ENCODE data around the gene FAM13B.
"Not testable (repeated sequence)": the region's sequence is repeated elsewhere in the genome, so short reads cannot be mapped to it uniquely, and the experiment has no call there.

Gene FAM13B

GRCh38 chr5:138032572-138033385 is at the start of gene FAM13B:
Gene FAM13B, minus strand, starts transcription at chr5:138033079. Its CDS starts 13,968 bp downstream, at chr5:138019111.
- peak; percentile 46 for DNase-seq (ENCODE audit: low read depth)

GRCh38 chr5:138082033-138082432 is 49.2 kb upstream of the FAM13B start:
- no peak for DNase-seq (ENCODE audit: low read depth)

DNA sequence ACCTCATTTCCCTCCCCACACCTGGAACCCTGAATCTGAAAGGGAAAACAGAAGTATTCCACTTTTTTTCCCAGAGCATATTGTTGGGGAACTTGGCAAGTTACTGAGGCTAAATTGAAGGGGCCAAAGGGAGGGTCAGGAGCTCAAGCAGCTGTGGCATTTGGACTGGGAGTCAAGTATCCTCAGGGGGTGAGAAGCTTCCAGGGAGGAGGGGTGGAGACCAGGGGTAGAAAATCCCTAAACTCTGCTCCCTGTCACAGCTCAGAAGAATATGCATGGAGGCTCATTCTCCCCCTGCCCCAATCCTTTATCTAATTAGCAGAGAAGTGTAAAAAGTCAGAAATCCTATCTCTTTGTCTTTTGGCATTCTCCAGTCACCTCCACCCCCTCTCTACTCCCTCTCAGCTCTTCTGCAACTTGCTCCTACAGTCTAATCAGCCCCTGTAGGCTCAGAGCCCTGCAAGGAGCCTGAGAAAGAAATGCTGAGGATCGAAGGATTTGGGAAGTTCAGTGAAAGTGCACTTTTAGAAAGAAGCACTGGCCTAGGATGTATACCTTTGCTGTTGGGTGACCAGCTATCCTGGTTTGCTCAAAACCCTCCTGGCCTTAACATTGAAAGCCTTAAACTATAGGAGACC is 45.2 kb upstream of the FAM13B start:
- no peak for DNase-seq (ENCODE audit: low read depth)

- DNase-seq (ENCODE audit: low read depth) = peak; percentile 19
Observed at GRCh38 chr5:138077064-138077696, 44.3 kb upstream of the FAM13B start.

DNA sequence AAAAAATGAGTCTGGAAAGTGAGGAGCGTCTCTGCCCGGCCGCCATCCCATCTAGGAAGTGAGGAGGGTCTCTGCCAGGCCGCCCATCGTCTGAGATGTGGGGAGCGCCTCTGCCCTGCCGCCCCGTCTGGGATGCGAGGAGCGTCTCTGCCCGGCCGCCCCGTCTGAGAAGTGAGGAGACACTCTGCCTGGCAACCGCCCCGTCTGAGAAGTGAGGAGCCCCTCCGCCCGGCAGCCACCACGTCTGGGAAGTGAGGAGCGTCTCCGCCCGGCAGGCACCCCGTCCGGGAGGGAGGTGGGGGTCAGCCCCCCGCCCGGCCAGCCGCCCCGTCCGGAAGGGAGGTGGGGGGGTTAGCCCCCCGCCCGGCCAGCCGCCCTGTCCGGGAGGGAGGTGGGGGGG is 37.1 kb upstream of the FAM13B start:
- DNase-seq (ENCODE audit: low read depth) = not testable (repeated sequence)

DNA sequence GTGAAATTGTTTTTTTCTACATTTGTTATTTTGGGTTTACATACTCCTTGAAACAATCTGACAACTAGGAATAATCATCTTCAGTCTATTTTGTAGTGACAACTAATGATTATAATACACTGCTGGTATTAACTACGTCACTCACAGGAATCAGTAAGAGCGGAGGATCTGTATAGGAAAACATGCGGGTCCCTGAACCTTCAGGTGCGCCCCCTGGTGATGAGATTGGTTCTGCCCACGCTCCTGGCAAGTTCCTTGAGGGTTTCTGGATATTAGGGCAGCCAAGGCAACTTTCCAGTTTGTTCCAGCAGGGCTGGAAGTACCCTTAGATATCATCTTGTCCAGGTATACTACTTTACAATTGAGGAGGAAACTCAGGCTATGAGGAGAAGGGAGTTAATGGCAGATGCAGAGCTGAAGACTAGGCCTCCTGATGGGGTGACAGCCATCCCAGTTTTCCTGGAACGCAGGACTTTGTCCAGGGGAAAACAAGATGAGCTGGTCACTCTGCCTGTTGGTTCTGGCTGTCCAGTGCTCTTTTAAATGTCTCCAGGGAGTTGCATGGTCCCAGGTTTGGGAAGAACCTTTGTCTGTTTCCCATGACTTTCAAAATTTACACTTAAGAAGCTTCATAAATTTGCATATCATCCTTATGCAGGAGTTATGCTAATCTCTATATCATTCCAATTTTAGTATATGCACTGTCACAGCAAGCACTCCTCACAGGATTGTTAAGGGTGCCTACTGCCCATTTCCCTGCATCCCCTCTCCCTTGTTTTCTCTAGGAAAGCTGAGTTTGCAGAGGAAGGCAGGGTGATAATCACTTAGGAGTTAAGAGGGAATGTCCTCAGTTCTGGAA is 36.1 kb upstream of the FAM13B start:
- peak; percentile 10 for DNase-seq (ENCODE audit: low read depth)

DNA sequence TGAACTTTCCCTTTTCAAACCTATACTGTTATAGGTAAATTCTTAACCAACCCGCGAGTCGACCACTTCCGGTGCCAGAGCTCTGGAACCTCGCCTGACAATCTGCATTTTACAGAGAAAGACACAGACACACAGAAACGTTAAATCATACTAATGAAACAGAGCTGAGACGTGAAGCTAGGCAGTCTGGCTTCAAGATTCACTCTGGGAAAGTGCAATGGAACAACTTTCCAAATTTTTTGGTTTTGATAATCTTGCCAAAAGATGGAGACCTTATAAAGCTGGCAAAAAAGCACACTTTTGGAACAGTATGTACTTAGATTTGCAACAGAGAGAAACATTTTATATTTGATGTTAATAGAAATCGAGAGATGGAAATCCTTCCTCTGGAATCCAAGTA is 35.1 kb upstream of the FAM13B start:
- no peak for DNase-seq (ENCODE audit: low read depth)

GRCh38 chr5:138065102-138065501 is 32.2 kb upstream of the FAM13B start:
- no peak for DNase-seq (ENCODE audit: low read depth)

GRCh38 chr5:138064526-138064925 is 31.6 kb upstream of the FAM13B start:
- no peak for DNase-seq (ENCODE audit: low read depth)

GRCh38 chr5:138054847-138055558 is 22.1 kb upstream of the FAM13B start:
- no peak for DNase-seq (ENCODE audit: low read depth)

DNA sequence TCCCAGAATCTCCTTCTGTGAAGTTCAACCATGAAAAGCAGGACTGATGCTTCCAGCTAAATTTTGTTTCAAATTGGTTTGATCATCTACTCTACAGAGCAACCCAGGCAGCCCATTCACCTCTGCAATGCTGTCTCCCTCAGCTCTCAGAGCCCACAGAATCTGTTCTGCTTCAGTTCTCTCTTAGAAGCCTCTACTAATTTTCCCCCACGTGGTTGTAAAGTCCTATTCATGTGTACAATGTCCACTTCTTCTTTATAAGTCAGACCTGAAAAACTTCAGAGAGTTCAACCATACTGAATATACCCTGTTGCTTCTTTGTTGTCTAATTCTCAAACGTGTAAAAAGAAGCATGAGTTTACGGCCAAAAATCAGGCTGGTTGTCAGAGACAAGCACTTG is 21.3 kb upstream of the FAM13B start:
- DNase-seq (ENCODE audit: low read depth) = no peak

DNA sequence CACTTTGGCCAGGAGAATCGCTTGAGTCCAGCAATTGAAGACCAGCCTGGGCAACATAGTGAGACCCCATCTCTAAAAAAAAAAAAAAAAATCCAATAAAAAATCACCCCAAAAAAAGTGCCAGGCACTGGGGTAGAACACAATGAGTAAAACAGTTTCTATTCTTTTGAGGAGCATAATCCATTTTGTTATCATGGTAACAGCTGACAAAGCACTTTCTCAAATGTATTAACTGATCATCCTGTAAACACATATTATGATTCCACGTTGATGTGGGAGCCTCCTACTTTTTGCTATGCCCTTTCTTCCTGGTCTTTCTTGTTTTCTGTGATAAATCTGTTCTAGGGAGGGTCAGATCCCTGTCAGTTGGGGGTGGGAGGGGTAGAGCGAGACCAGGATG is 20.7 kb upstream of the FAM13B start:
- DNase-seq (ENCODE audit: low read depth) = no peak

DNA sequence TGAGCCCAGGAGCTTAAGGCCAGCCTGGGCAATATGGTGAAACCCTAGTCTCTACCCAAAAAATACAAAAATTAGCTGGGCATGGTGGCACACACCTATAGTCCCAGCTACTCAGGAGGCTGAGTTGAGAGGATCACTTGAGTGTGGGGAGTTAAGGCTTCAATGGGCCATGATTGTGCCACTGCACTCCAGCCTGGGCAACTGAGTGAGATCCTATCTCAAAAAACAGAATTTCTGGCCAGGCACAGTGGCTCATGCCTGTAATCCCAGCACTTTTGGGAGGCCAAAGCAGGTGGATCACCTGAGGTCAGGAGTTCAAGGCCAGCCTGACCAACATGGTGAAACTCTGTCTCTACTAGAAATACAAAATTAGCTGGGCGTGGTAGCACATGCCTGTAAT is 19.8 kb upstream of the FAM13B start:
- DNase-seq (ENCODE audit: low read depth) = not testable (repeated sequence)

DNA sequence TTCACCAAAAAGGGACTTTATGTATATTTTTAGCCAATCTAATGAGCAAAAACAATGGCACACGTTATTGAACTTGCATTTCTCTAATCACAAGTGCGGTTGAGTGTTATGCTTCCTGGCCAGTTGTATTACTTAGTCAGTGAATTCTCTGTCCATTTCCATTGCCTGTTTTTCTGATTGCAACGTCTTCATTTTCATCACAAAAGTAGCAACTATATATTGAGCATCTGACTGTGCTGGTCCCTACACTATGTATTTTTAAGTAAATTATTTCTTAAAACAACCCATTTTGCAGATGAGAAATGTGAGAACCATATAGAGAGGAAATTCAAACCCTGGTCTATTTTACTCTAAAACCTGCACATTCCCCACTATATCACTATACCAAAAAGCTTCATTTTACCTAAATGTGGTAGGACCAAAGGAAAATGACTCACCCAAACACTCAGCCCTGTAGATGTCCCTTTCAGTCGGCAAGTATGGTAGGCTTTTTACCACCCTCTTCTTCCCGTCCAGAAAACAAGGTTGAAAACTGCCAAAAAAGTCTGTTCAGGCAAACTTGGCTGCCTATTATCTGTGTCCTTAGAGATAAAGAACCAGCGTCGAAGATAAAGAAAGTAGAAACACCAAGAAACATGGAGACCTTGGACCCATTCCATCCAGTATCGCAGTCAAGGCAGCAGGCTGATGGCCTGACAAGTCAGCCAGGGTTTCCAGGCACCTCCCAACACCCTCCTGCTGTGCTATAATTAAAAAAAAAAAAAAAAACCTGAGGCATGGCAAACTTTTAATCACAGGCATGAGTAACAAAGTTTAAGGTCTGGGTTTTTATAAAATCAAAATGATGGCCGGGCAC is 18.8 kb upstream of the FAM13B start:
- DNase-seq (ENCODE audit: low read depth) = no peak

- DNase-seq (ENCODE audit: low read depth) = not testable (repeated sequence)
Observed at GRCh38 chr5:138045283-138045682, 12.4 kb upstream of the FAM13B start.

DNA sequence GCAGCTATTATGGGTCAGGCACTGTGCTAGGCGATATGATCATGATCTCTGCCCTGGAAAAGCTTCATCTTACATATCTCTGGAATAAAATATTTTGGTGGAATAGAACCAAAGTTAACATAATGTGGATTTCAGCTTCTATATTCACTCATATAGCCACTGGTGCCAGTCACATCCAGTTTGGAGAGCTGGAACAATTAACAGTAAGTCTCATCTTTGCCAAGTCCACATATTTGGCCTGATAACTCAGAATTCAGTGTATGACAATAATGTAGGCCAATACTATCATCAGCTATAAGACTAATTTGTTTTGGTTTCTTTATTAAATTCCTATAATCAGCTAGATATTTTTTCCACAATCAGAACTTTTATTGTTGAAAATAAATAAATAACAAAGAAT is 5.9 kb upstream of the FAM13B start:
- no peak for DNase-seq (ENCODE audit: low read depth)

- no peak for DNase-seq (ENCODE audit: low read depth)
Observed at GRCh38 chr5:138037907-138038633, 5.2 kb upstream of the FAM13B start.

DNA sequence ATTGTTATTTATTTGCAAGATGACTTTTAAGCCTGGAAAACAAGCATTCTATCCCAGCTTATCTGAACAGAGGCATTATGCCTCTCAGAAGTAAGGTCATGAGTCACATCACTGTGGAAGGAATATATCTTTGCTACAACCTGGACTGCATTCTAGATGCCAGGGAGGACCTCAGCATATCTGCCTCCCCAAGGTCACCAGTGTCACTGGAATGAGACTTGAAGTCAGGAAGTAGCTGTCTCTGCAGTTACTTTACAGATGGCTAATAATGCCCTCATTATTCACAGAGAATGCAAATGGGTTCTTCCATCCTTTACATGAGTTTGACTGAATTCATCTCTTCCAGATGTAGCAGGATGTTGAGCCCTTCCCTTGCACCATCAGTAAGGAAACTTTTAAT is 4.4 kb upstream of the FAM13B start:
- no peak for DNase-seq (ENCODE audit: low read depth)

DNA sequence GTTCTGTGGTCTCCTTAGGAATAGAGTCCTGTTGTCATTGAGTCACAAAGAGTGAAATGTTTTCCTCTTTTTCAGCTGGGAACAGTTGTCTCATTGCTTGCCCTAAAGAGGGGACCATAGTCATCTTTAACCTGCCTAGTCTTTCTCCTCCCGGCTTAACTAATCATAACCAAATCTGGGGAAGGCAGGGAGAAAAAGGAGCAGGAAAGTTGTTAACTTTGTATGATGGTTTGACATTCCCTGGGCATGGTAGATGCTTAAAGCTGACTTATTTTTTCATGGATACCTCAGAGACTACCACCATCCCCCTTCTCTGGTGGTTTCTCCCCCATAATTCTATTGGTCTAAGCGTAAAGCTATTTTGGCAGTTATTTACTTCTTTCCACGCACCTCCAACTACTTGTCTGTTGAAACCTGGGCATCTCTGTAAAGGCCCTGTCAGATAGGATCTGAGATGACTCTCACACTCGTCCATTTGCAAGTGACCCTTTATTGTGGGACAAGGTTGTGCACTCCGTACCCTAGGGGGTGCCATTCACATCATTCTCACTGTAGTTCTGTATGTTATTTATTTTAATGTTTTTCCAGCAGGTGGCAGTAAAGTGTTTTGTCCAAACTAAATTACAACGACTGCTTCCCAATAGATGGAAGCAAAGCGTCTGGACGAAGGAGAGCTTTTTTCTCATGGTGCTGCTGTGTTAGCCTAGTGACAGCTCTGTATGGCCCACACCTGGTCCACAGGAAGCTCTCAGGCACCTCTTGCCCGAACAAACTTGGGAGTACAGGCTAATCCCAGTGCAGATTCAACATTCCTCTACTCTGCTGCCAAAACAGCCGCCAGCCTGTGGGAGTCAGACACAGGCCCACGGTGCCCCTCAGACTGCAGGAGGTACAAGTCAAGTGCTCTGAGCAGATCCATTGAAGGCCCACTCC is 3.0 kb upstream of the FAM13B start:
- peak; percentile 64 for DNase-seq (ENCODE audit: low read depth)

Measured in HS-5 (cell line).